Stimulated activated CD8-positive, alpha-beta memory T cell treated with anti-CD3 and anti-CD28 coated beads, Interleukin-7, amount 100 ng/mL, for 24 hours (primary cell): ENCODE measurements around the gene GOLT1B.

Source experiments
- DNase-seq: peaks from one replicate; pipeline ENCODE4 v3.0.0-alpha.2; 2020; ENCODE audit warnings: low read depth

Gene GOLT1B

GRCh38 chr12:21523148-21523547 lies 21.6 kb downstream of the GOLT1B start:
- no peak for DNase-seq

DNA sequence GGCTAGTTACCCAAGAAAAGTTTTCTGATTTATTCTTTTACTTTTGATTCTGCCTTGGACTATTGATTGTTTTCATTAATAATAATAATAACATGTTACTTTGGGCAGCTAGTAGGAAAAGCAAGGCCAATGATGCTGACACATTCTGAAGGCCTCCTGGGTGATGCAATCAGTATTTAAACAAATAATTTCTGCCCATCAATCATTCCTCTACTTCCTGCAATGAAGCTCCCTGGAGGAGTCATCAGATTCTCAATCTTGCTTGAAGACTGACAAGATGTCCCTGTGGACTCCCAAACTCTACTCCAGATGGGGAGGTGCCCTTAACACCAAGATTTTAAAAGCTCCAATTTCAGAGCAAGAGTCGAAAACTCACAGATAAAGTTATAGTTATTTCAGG lies 24.5 kb downstream of the GOLT1B start, which contains the start of gene SPX:
Gene SPX (plus strand): TSS at position 244 of the 400 bp plus-strand sequence. CDS start 177 bp downstream, outside the sequence.
- DNase-seq: no peak

GRCh38 chr12:21526721-21527345 lies 25.2 kb downstream of the GOLT1B start:
- no peak for DNase-seq

GRCh38 chr12:21527451-21528180 lies 26.0 kb downstream of the GOLT1B start:
- peak; percentile 11 for DNase-seq

DNA sequence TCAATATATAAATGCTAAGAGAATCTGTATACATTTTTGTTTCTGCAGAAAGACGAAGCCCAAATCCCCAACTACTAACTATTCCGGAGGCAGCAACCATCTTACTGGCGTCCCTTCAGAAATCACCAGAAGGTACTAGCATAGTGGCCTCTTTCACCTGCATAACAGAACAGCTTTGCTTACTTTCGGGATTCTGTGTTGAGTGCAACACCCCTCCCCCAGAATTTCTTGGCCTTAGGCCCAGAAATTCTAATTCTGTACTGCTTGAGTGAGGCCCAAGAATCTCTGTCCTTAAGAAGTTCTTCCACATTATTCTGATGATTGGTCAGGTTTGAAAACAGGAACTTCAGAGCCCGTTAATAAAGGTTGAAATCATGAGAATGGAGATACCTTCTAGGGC lies 27.4 kb downstream of the GOLT1B start:
- DNase-seq: no peak

GRCh38 chr12:21529456-21529855 lies 27.9 kb downstream of the GOLT1B start:
- DNase-seq: no peak

GRCh38 chr12:21538061-21538653 lies 36.6 kb downstream of the GOLT1B start:
- DNase-seq: no peak

DNA sequence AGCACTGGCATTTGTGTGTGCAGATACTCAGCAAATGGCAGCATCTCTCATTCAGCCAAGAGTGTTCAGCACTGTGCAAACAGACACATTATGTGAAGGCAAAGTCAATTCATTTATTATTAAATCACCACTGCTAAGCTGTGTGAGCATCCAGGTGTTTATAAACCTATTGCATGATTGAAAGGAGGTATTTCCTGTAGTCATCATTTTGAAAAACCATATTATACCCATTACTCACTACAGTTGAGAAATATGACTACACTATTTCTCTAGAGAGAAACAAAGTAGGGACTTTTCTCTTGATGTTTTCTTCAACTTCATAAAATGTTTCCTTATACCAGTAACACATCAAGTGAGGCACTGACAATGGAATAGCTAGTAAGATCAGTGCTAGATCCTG lies 38.2 kb downstream of the GOLT1B start:
- no peak for DNase-seq

DNA sequence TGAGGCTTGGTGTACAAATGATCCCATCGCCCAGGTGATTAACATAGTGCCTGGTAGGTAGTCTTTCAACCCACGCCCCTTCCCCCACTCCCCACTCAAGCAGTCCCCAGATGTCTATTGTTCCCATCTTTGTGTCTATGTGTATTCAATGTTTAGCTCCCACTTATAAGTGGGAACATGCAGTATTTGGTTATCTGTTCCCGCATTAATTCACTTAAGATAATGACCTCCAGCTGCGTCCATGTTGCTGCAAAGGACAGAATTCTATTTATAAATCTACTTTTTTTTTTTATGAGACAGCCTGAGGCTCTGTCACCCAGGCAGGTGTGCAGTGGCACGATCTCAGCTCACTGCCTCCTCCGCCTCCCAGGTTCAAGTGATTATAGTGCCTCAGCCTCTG lies 40.2 kb downstream of the GOLT1B start:
- no peak for DNase-seq

DNA sequence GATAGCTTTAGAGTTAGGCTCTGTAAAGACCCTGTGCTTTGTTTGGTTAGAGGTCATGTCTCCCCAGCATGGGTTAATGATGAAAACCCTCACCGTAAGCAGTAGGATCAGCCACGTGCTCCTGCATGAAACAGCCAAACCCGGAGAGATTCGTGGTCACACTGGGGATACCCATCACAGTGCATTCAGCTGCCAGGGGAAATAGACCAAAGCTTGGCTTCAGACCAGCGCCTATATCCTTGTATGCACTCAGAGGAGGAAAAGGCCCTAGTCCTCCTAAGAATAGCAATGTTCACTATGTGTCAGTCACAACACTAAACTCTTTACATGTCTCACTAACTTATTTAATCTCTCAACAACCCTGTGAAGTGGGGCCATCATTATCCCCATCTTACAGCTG lies 40.8 kb downstream of the GOLT1B start:
- no peak for DNase-seq

- DNase-seq: no peak
These were observed 41.6 kb downstream of the GOLT1B start for GRCh38 chr12:21543151-21543550.

- no peak for DNase-seq
These were observed 44.0 kb downstream of the GOLT1B start for GRCh38 chr12:21545557-21545956.

- no peak for DNase-seq
These were observed 45.1 kb downstream of the GOLT1B start for GRCh38 chr12:21546716-21547115.

GRCh38 chr12:21547437-21547836 lies 45.8 kb downstream of the GOLT1B start:
- DNase-seq: no peak

- no peak for DNase-seq
These were observed 50.4 kb downstream of the GOLT1B start for GRCh38 chr12:21551841-21552465.

DNA sequence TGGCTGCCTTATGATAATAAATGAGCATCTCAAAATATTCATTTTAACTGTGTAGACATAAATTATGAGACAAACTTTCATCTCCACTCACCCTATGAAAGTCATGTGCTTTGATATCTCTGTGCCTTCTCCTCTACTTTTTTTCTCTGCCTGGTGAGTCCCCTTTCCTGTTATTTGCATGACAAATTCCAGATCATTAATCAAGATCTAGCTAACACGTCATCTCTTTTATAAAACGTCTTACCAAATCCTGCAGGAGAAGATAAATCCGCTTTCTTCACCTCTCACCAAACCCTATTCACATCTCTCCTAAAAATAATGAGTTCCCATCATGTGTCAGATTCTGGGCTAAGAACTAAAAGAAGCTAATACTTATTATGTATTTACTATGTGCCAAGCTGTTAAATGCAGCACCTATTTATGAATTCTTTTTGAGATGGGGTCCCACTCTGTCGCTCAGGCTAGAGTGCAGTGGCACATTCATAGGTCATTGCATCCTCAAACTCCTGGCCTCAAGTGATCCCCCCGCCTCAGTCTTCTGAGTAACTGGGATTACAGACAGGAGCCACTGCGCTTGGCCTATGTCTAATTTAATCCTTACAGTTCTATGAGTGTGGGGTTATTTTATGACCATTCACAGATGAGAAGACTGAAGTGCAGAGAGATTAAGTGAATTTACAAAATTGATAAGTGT lies 51.2 kb downstream of the GOLT1B start:
- no peak for DNase-seq

- DNase-seq: no peak
These were observed 51.7 kb downstream of the GOLT1B start for GRCh38 chr12:21553329-21553675.

DNA sequence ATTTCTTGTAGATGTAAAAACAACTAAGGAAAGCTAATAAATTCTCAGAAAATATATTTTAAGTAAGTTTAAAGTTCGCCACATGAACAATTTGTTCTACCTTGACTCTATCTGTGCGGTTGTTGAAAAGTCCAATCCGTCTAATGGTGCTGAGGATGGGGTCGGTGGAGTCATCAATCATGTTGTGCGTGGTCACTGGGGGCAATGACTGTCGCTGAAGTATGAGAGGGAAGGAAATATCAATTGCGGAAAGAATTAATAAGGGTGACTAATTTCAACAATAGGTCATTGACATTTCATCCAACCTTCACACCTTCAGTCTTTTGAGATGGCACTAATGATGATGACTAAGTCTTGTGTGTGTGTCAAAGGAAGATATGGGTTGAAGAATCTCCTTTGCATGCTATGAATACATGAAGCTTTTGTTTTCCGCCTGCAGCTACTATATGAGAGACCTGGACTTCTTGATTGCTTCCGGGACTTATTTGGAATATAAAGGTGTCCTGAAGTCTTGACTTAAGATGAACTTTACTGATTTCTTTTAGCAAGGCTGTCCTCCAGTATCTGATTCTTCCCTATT lies 56.6 kb downstream of the GOLT1B start:
- no peak for DNase-seq

- no peak for DNase-seq
These were observed 58.4 kb downstream of the GOLT1B start for GRCh38 chr12:21559855-21560569.

GRCh38 chr12:21561158-21561557 lies 59.6 kb downstream of the GOLT1B start:
- no peak for DNase-seq

GRCh38 chr12:21562859-21563258 lies 61.3 kb downstream of the GOLT1B start:
- DNase-seq: no peak
